Upper lobe of left lung (tissue), 4 donors: ENCODE data around the gene PRRT4.

ENCODE experiments used
- CTCF ChIP-seq, 6 experiments: fragments of 450-650 bp in 4 of 6; fragments of 200-600 bp in 2 of 6; sonication (generic) in 2 of 6; IDR thresholded peaks; one replicate each; pipeline ENCODE4 v1.5.1; 2016 to 2019; ENCODE audit warnings: antibody characterized with exemption in 6 of 6
- POLR2A ChIP-seq, 4 donors: fragments of 450-650 bp; IDR thresholded peaks; one replicate each; pipeline ENCODE4 v1.5.1; 2016 to 2017; ENCODE audit warnings: antibody characterized with exemption in 4 of 4, mild to moderate bottlenecking in 2 of 4
- POLR2AphosphoS5 ChIP-seq, 2 donors: sonication (generic); formaldehyde crosslinking; IDR thresholded peaks; one replicate each; pipeline ENCODE4 v1.5.1; 2017; ENCODE audit warnings: antibody characterized with exemption in 2 of 2

GRCh38 chr7:128347647-128348097, 13.8 kb downstream of the PRRT4 start:
- peak in 5 of 6 experiments; percentile 20 to 60 (median 34) for TF ChIP-seq CTCF (IDR thresholded peaks at IDR 0.05)
- no peak for TF ChIP-seq POLR2A (IDR thresholded peaks at IDR 0.05)
- no peak for TF ChIP-seq POLR2AphosphoS5 (IDR thresholded peaks at IDR 0.05)
